WI38 (cell line): ENCODE measurements around the gene RAB5B.

Source experiments
- H3K4me3 ChIP-seq: 2 replicates; pipeline ENCODE4 v1.5.1; 2011; ENCODE audit warnings: low read depth, mild to moderate bottlenecking, control low read depth, low read length
- CTCF ChIP-seq: IDR thresholded peaks from 2 replicates; pipeline ENCODE4 v1.5.1; 2012; ENCODE audit warnings: low read depth, mild to moderate bottlenecking, control low read depth, low read length

Gene RAB5B

GRCh38 chr12:56014205-56014604 lies 40.3 kb downstream of the RAB5B start:
- no peak for TF ChIP-seq CTCF
- no peak overlapping the region for H3K4me3 ChIP-seq

- H3K4me3 ChIP-seq, result no peak overlapping the region
- TF ChIP-seq CTCF, result no peak
These were observed 43.3 kb downstream of the RAB5B start for GRCh38 chr12:56017181-56017580.

GRCh38 chr12:56018356-56018755 lies 44.5 kb downstream of the RAB5B start:
- H3K4me3 ChIP-seq, result no peak overlapping the region
- no peak for TF ChIP-seq CTCF

GRCh38 chr12:56020423-56021184 lies 46.7 kb downstream of the RAB5B start, which contains the start of gene IKZF4:
Gene IKZF4 (plus strand): TSS chr12:56021043. CDS start chr12:56021494, 451 bp downstream.
- peak within 1 kb of the TSS; percentile 41 for H3K4me3 ChIP-seq
- no peak for TF ChIP-seq CTCF

- peak overlapping the region; percentile 41 for H3K4me3 ChIP-seq
- TF ChIP-seq CTCF, result no peak
These were observed 48.1 kb downstream of the RAB5B start for GRCh38 chr12:56021889-56022497.

- no peak for TF ChIP-seq CTCF
These were observed 54.8 kb downstream of the RAB5B start for GRCh38 chr12:56028511-56029165.

GRCh38 chr12:56029166-56029519 lies 55.3 kb downstream of the RAB5B start:
- no peak overlapping the region for H3K4me3 ChIP-seq
- no peak for TF ChIP-seq CTCF

More at GRCh38 chr12:56028511-56029165, 54.8 kb downstream of the RAB5B start:
- no peak overlapping the region for H3K4me3 ChIP-seq
